GM12878 (cell line): ENCODE results near the gene DENND1A. TPM values are rescaled to one million over a fixed set of nuclear protein-coding genes. Genes with fewer than 3 reads are reported as not detected.

ENCODE experiments used
- ATAC-seq: fragments of 200-7000 bp; cut with Tn5 transposase; 3 replicates; pipeline ENCODE4 v1.9.1; 2020; ENCODE audit warnings: mild to moderate bottlenecking, moderate library complexity
- BruUV-seq: library from RNA; stranded (reverse); fragments of 400-500 nt; replicated peaks from 2 replicates; lab custom pipeline; 2021; lab: Mats Ljungman, UMichigan
- CTCF ChIA-PET: fragments of 300-600 bp; sonication (Branson Sonifier 250); formaldehyde crosslinking; extraction: SDS; loops from one replicate; lab custom pipeline; 2021; ENCODE audit warnings: inconsistent platforms; lab: Yijun Ruan, JAX
- POLR2A ChIA-PET: fragments of 350-600 bp; formaldehyde crosslinking; extraction: SDS; loops from one replicate; lab custom pipeline; 2021; ENCODE audit warnings: inconsistent platforms; lab: Charles Lee
- RAD21 ChIA-PET: fragments of 300-600 bp; sonication (Branson Sonifier 250); formaldehyde crosslinking; loops from one replicate; lab custom pipeline; 2023; ENCODE audit warnings: antibody characterized with exemption; ENCODE audit not compliant: unreplicated experiment; lab: Charles Lee
- SMC1A ChIA-PET: fragments of 300-600 bp; sonication (Branson Sonifier 250); formaldehyde crosslinking; loops from one replicate; lab custom pipeline; 2023; ENCODE audit not compliant: unreplicated experiment, uncharacterized antibody; lab: Charles Lee
- DNase-seq: peaks from one replicate; pipeline ENCODE4 v3.0.0-alpha.2; 2011; ENCODE audit warnings: low read depth, low spot score
- FAIRE-seq: peaks from 3 replicates; lab custom pipeline; 2011; peaks lifted over from hg19 to GRCh38; lab: Jason Lieb, UNC
- H2AFZ ChIP-seq: 2 replicates; pipeline ENCODE4 v1.6.0; 2011; ENCODE audit warnings: low read depth, low read length, control low read depth; ENCODE audit not compliant: control insufficient read depth
- H3K27ac ChIP-seq: 2 replicates; pipeline ENCODE4 v1.5.1; 2011; ENCODE audit warnings: control low read depth; ENCODE audit not compliant: control insufficient read depth, insufficient read depth
- H3K27me3 ChIP-seq, 2 experiments: replicated peaks in 1 of 2; 2 replicates each; pipeline versions ENCODE4 v1.6.0 to v1.6.1; 2011; ENCODE audit warnings: low read length in 1 of 2; ENCODE audit not compliant: control insufficient read depth in 2 of 2, insufficient read depth in 2 of 2
- H3K36me3 ChIP-seq, 2 experiments: 2 replicates each; pipeline ENCODE4 v1.5.1; 2011; ENCODE audit warnings: low read length in 1 of 2; ENCODE audit not compliant: control insufficient read depth in 2 of 2, insufficient read depth in 2 of 2
- H3K4me1 ChIP-seq: 2 replicates; pipeline ENCODE4 v1.6.1; 2011; ENCODE audit warnings: mild to moderate bottlenecking, low read length, moderate library complexity, mixed read lengths; ENCODE audit not compliant: control insufficient read depth, insufficient read depth
- H3K4me2 ChIP-seq: 2 replicates; pipeline ENCODE4 v1.6.0; 2011; ENCODE audit warnings: control low read depth; ENCODE audit not compliant: control insufficient read depth, insufficient read depth
- H3K4me3 ChIP-seq: fragments of 200-600 bp; sonication (generic); 2 replicates; pipeline ENCODE4 v1.5.1; 2016
- H3K79me2 ChIP-seq: 2 replicates; pipeline ENCODE4 v1.6.0; 2011; ENCODE audit warnings: low read length; ENCODE audit not compliant: control insufficient read depth, insufficient read depth
- H3K9ac ChIP-seq: 2 replicates; pipeline ENCODE4 v1.8.0; 2011; ENCODE audit warnings: low read length, control low read depth, mixed read lengths; ENCODE audit not compliant: control insufficient read depth, insufficient read depth
- H3K9me3 ChIP-seq: replicated peaks from 3 replicates; pipeline ENCODE4 v1.5.1; 2011; ENCODE audit warnings: mild to moderate bottlenecking, low read length; ENCODE audit not compliant: control insufficient read depth, insufficient read depth
- H4K20me1 ChIP-seq: 2 replicates; pipeline ENCODE4 v1.6.0; 2011; ENCODE audit not compliant: control insufficient read depth, insufficient read depth
- CBX3 ChIP-seq: fragments of 200-600 bp; sonication (generic); IDR thresholded peaks from 2 replicates; pipeline ENCODE4 v1.6.1; 2016; ENCODE audit warnings: low read depth, borderline replicate concordance
- CEBPB ChIP-seq, 2 experiments: fragments of 150-350 bp in 1 of 2; IDR thresholded peaks; 2 replicates each; pipeline ENCODE4 v1.6.1; 2012 to 2014; ENCODE audit warnings: low read depth in 2 of 2, low read length in 2 of 2, borderline replicate concordance in 1 of 2, inconsistent platforms in 1 of 2
- CHD1 ChIP-seq: IDR thresholded peaks from 2 replicates; pipeline ENCODE4 v1.6.1; 2012; ENCODE audit warnings: low read depth, low read length, improper control_type of control experiment
- CREM ChIP-seq: IDR thresholded peaks from 2 replicates; pipeline ENCODE4 v1.6.1; 2014; ENCODE audit warnings: antibody characterized with exemption, low read depth
- CTCF ChIP-seq, 3 experiments: IDR thresholded peaks in 2 of 3; conservative IDR thresholded peaks in 1 of 3; 2 replicates each; pipeline ENCODE4 v1.5.1; 2011; ENCODE audit warnings: low read depth in 3 of 3, low read length in 3 of 3, mild to moderate bottlenecking in 3 of 3, control low read depth in 2 of 3, moderate library complexity in 2 of 3, inconsistent platforms in 1 of 3, mixed read lengths in 1 of 3; ENCODE audit not compliant: control insufficient read depth in 2 of 3, insufficient read depth in 1 of 3; ENCODE audit errors: extremely low read depth in 1 of 3
- EP300 ChIP-seq, 2 experiments: fragments of 150-350 bp in 1 of 2; IDR thresholded peaks; 2 replicates each; pipeline ENCODE4 v1.6.1; 2011 to 2012; ENCODE audit warnings: low read depth in 2 of 2, low read length in 2 of 2, borderline replicate concordance in 1 of 2, improper control_type of control experiment in 1 of 2, inconsistent platforms in 1 of 2; ENCODE audit not compliant: control insufficient read depth in 1 of 2
- FOXK2 ChIP-seq: fragments of 450-650 bp; IDR thresholded peaks from 2 replicates; pipeline ENCODE4 v1.6.1; 2017; ENCODE audit warnings: mild to moderate bottlenecking, moderate library complexity
- IRF3 ChIP-seq: fragments of 450-650 bp; IDR thresholded peaks from 2 replicates; pipeline ENCODE4 v1.6.1; 2014; ENCODE audit warnings: mild to moderate bottlenecking
- LARP7 ChIP-seq: fragments of 450-650 bp; IDR thresholded peaks from 2 replicates; pipeline ENCODE4 v1.6.1; 2017; ENCODE audit warnings: mild to moderate bottlenecking
- MEF2A ChIP-seq: IDR thresholded peaks from 2 replicates; pipeline ENCODE4 v1.6.1; 2011; ENCODE audit warnings: low read depth, mild to moderate bottlenecking, low read length, moderate library complexity; ENCODE audit not compliant: insufficient read depth
- MYB ChIP-seq: fragments of 150-350 bp; IDR thresholded peaks from 2 replicates; pipeline ENCODE4 v1.6.1; 2014; ENCODE audit warnings: mild to moderate bottlenecking, low read depth, low read length, borderline replicate concordance
- NBN ChIP-seq: fragments of 450-650 bp; IDR thresholded peaks from 2 replicates; pipeline ENCODE4 v1.6.1; 2016
- NFYB ChIP-seq: IDR thresholded peaks from 2 replicates; pipeline ENCODE4 v1.6.1; 2011; ENCODE audit warnings: low read depth, mild to moderate bottlenecking, low read length, improper control_type of control experiment, moderate library complexity; ENCODE audit not compliant: insufficient read depth
- NR2C1 ChIP-seq: fragments of 450-650 bp; IDR thresholded peaks from 2 replicates; pipeline ENCODE4 v1.6.1; 2017; ENCODE audit warnings: antibody characterized with exemption, mild to moderate bottlenecking, moderate library complexity
- PAX8 ChIP-seq: fragments of 450-650 bp; IDR thresholded peaks from 2 replicates; pipeline ENCODE4 v1.6.1; 2017; ENCODE audit warnings: mild to moderate bottlenecking, moderate library complexity
- POLR2AphosphoS2 ChIP-seq: IDR thresholded peaks from 2 replicates; pipeline ENCODE4 v1.6.1; 2011; ENCODE audit warnings: low read depth, mild to moderate bottlenecking, low read length, improper control_type of control experiment, moderate library complexity
- POU2F2 ChIP-seq: IDR thresholded peaks from 3 replicates; pipeline ENCODE4 v1.6.1; 2011; ENCODE audit warnings: low read depth, mild to moderate bottlenecking, low read length, borderline replicate concordance
- SMC3 ChIP-seq: IDR thresholded peaks from 2 replicates; pipeline ENCODE4 v1.6.1; 2011; ENCODE audit warnings: low read length, improper control_type of control experiment, borderline replicate concordance
- SP1 ChIP-seq: IDR thresholded peaks from one replicate; pipeline ENCODE4 v1.6.1; 2011; ENCODE audit warnings: low read depth, low read length
- SUPT20H ChIP-seq: IDR thresholded peaks from 2 replicates; pipeline ENCODE4 v1.6.1; 2011; ENCODE audit warnings: low read depth, mild to moderate bottlenecking, low read length, moderate library complexity, borderline replicate concordance; ENCODE audit not compliant: control insufficient read depth
- WGBS: methylation state at CpG from one replicate; pipeline ENCODE4 v1.1.6; 2016; ENCODE audit warnings: low lambda C conversion rate; ENCODE audit not compliant: insufficient replicate concordance, insufficient coverage; ENCODE audit errors: missing lambda C conversion rate; 5-methylcytosine and 5-hydroxymethylcytosine counted together
- in situ Hi-C: fragments of 300-500 bp; cut with MboI; formaldehyde crosslinking; loops from 9 replicates; pipeline ENCODE4 v1.14.3; 2018; ENCODE audit warnings: mixed read lengths
- intact Hi-C: fragments of 100-400 bp; cut with micrococcal nuclease; formaldehyde crosslinking; loops from one replicate; pipeline ENCODE4 v1.14.2; 2022; ENCODE audit not compliant: unreplicated experiment
- polyA plus RNA-seq, 11 experiments: library from polyadenylated mRNA; depleted of rRNA in 4 of 11; unstranded in 6 of 11; stranded (reverse) in 5 of 11; fragments of >200 nt; fragmentation: Nextera tagmentation in 4 of 11; fragmentation: Illumina TruSeq in 1 of 11; extraction: Ambion mirVana in 4 of 11; extraction: Trizol in 1 of 11; gene quantifications; 1 replicate in 1 of 11; 2 replicates in 10 of 11; pipeline versions ENCODE4 v1.2.1 to v1.2.3, GENCODE V29; 2011 to 2016; ENCODE audit warnings: inconsistent platforms in 2 of 11, missing spikeins in 2 of 11, low read depth in 1 of 11
- total RNA-seq, 4 experiments: library from RNA; depleted of rRNA in 3 of 4; stranded (reverse); fragments of >200 nt in 3 of 4; fragmentation: Illumina TruSeq in 1 of 4; extraction: Trizol in 1 of 4; gene quantifications; 2 replicates each; pipeline versions ENCODE4 v1.2.1 to v1.2.3, GENCODE V29; 2013 to 2021
- TF ChIP-seq, protein P1 (sequence below): fragments of 450-650 bp; IDR thresholded peaks from 2 replicates; pipeline ENCODE4 v1.6.1; 2016; ENCODE audit warnings: mild to moderate bottlenecking

DENND1A gene
- total and polyA plus RNA-seq, 10 of the 15 experiments (the other 5 are each of a cell fraction or from before 2014, with no cell fraction given): 14.1 to 48.6 (median 35.2) TPM

DNA sequence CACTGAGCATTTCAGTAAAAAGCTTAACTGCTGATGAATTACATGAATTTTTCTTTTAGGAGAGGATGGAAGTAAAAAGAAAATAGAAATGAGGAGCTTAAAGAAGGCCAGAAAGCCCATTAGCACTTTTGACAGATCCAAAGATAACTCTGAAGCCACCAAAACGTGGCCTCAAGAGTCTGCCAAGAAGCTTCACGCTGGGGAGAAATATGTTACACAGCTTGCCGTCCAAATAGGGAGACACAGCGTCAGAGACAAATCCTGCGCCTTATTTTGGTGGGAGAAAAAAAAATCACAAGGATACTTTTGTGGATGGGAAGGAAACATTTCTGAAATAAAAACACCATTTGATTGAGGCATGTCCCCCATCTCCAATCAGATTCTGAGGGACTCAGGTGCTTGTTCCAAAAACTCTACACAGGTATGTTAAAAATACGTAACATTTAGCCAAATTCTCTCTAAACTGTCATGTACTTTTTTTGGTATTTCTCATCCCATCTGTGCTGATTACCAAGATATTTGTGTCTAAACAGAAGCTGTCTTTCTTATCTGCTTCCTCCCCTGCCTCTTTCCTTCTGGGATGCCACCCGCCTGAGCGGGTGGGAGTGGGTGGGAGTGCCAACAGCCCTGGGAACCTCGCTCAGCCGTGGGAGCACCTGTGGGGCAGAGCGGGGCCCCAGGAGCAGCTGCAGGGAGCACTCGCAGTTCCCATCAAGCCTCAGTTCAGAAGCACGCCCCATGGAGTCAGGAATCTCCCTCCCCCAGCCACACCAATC, 275.5 kb downstream of the DENND1A start (continued):
- TF ChIP-seq CEBPB (IDR thresholded peaks at IDR 0.05; ENCODE audit: borderline replicate concordance in 1 of 2, low read depth in 2 of 2, low read length in 2 of 2): no peak
- no peak for TF ChIP-seq LARP7
- TF ChIP-seq MYB: no peak
- no peak for TF ChIP-seq CBX3
- no peak for TF ChIP-seq NR2C1
- TF ChIP-seq POLR2AphosphoS2: no peak
- no peak for TF ChIP-seq MEF2A
- TF ChIP-seq, protein P1, sequence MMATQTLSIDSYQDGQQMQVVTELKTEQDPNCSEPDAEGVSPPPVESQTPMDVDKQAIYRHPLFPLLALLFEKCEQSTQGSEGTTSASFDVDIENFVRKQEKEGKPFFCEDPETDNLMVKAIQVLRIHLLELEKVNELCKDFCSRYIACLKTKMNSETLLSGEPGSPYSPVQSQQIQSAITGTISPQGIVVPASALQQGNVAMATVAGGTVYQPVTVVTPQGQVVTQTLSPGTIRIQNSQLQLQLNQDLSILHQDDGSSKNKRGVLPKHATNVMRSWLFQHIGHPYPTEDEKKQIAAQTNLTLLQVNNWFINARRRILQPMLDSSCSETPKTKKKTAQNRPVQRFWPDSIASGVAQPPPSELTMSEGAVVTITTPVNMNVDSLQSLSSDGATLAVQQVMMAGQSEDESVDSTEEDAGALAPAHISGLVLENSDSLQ: no peak

GRCh38 chr9:123652416-123652815, 277.5 kb downstream of the DENND1A start:
- in situ Hi-C loops (no loop called here), intact Hi-C loops (no loop called here)
- CTCF ChIA-PET: no interaction called here
- H3K4me2 ChIP-seq: no peak overlapping the region
- 98% methylated on average over 7 of the region's 7 CpGs for WGBS
- no peaks in the 10 kb centered on the region for H3K9me3 ChIP-seq
- ATAC-seq: no peak
- no TSS peak for BruUV-seq
- no peak overlapping the region for H3K4me3 ChIP-seq
- H3K79me2 ChIP-seq: no peaks in the 10 kb centered on the region
- no peak for FAIRE-seq
- SMC1A ChIA-PET: interaction anchor here (1.5 to 1.6 kb wide), 3 partner anchors 8 to 387 kb away, joined by 3 to 9 read pairs (median 4); no protein-coding TSS in a partner anchor
- no peaks in the 10 kb centered on the region for H3K27me3 ChIP-seq
- H2AFZ ChIP-seq: no peak overlapping the region
- no peaks in the 10 kb centered on the region for H3K4me1 ChIP-seq
- H4K20me1 ChIP-seq: no peaks in the 10 kb centered on the region
- POLR2A ChIA-PET: no interaction called here
- RAD21 ChIA-PET: no interaction called here
- peaks cover 3% of the 10 kb centered on the region in 2 experiments for H3K36me3 ChIP-seq
- H3K9ac ChIP-seq: no peak overlapping the region
- DNase-seq: no peak
- H3K27ac ChIP-seq: no peak overlapping the region
- no peak for TF ChIP-seq CTCF (IDR thresholded peaks at IDR 0.05 in 2 of 3, conservative IDR thresholded peaks at IDR 0.05 in 1 of 3; ENCODE audit: control insufficient read depth in 2 of 3, extremely low read depth in 1 of 3, insufficient read depth in 1 of 3, low read depth in 3 of 3, low read length in 3 of 3)
- no peak for TF ChIP-seq SP1
- no peak for TF ChIP-seq SUPT20H
- no peak for TF ChIP-seq IRF3
- no peak for TF ChIP-seq NFYB
- TF ChIP-seq CREM: no peak
- no peak for TF ChIP-seq CHD1
- TF ChIP-seq PAX8: no peak
- no peak for TF ChIP-seq NBN
- TF ChIP-seq EP300 (IDR thresholded peaks at IDR 0.05; ENCODE audit: borderline replicate concordance in 1 of 2, control insufficient read depth in 1 of 2, low read depth in 2 of 2, low read length in 2 of 2): no peak
- no peak for TF ChIP-seq SMC3
- TF ChIP-seq FOXK2: no peak
- no peak for TF ChIP-seq POU2F2
